Activated CD8-positive, alpha-beta T cell treated with anti-CD3 and anti-CD28 coated beads for 36 hours (primary cell): Measurements from ENCODE around the gene CASP7. TPM values are rescaled to one million over a fixed set of nuclear protein-coding genes. Genes with fewer than 3 reads are reported as not detected.

Source experiments
- ATAC-seq: fragments of 200-7000 bp; cut with Tn5 transposase; one replicate; pipeline ENCODE4 v1.10.0; 2021; ENCODE audit warnings: mild to moderate bottlenecking, moderate library complexity
- CTCF ChIA-PET: fragments of 350-600 bp; sonication (Branson Sonifier 250); formaldehyde crosslinking; loops from one replicate; lab custom pipeline; 2021; ENCODE audit warnings: antibody characterized with exemption; lab: Charles Lee
- POLR2A ChIA-PET: fragments of 350-600 bp; sonication (Branson Sonifier 250); formaldehyde crosslinking; loops from one replicate; lab custom pipeline; 2021; ENCODE audit warnings: antibody characterized with exemption; lab: Charles Lee
- DNase-seq: peaks from one replicate; pipeline ENCODE4 v3.0.0-alpha.2; 2020
- H3K27ac Mint-ChIP-seq: one replicate; pipeline ENCODE4 v1.8.0; 2021; ENCODE audit warnings: mild to moderate bottlenecking, mixed read lengths
- H3K27me3 Mint-ChIP-seq: one replicate; pipeline ENCODE4 v1.8.0; 2021; ENCODE audit warnings: mixed read lengths
- H3K36me3 Mint-ChIP-seq: one replicate; pipeline ENCODE4 v1.8.0; 2021; ENCODE audit warnings: low read depth, mixed read lengths
- H3K4me1 Mint-ChIP-seq: one replicate; pipeline ENCODE4 v1.8.0; 2021; ENCODE audit warnings: low read depth, mixed read lengths
- H3K4me3 Mint-ChIP-seq: one replicate; pipeline ENCODE4 v1.8.0; 2021; ENCODE audit warnings: mild to moderate bottlenecking, moderate library complexity, mixed read lengths
- H3K9me3 Mint-ChIP-seq: one replicate; pipeline ENCODE4 v1.8.0; 2021; ENCODE audit warnings: mixed read lengths
- CTCF ChIP-seq: fragments of 200-600 bp; IDR thresholded peaks from one replicate; pipeline ENCODE4 v1.8.0; 2022; ENCODE audit warnings: antibody characterized with exemption, mild to moderate bottlenecking
- intact Hi-C: fragments of 100-400 bp; cut with micrococcal nuclease; formaldehyde crosslinking; loops from one replicate; pipeline ENCODE4 v1.10.0; 2022
- total RNA-seq, 2 experiments: library from RNA; stranded (reverse); gene quantifications; one replicate each; pipeline ENCODE4 v1.2.3, GENCODE V29; 2021

Gene CASP7
- total RNA-seq, 2 experiments from 2014 or later: 23.7 to 24.2 TPM

- no peak for ATAC-seq
- Mint-ChIP-seq H3K9me3 (no peaks in the 10 kb centered on the region), H3K36me3 (peaks cover 9% of the 10 kb centered on the region), H3K27ac (no peak overlapping the region), H3K4me1 (peaks cover 24% of the 10 kb centered on the region), H3K27me3 (no peaks in the 10 kb centered on the region), H3K4me3 (no peak overlapping the region)
- TF ChIP-seq CTCF: no peak
- no peak for DNase-seq
- POLR2A ChIA-PET: no interaction called here
- CTCF ChIA-PET: interaction anchor here (1.7 kb wide), 1 partner anchor 93 kb away, joined by 4 read pairs; no protein-coding TSS in a partner anchor
- intact Hi-C loops: loop anchor here (10.0 kb wide), 1 partner anchor 398 kb away; no protein-coding TSS in a partner anchor
These were observed 26.9 kb downstream of the CASP7 start for GRCh38 chr10:113706623-113707022.

DNA sequence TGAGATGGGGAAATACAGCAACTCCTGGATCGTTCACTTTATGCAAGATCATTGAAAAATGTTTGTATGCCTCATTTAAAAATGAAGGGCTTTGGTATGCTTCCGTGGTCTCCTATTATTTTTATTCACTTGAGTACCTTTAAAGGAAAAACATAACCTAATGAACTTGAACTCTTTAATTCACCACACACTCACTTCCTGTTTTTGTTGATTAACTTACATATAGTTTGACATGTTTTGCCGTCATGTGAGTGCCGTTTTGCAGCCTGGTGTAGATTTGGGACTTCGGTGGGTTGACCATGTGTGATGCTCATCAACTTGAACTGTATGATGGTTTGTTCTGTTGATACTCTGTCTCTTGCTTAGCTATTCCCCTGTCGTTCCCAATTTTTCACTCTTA is 28.9 kb downstream of the CASP7 start:
- no peak for TF ChIP-seq CTCF
- H3K36me3 Mint-ChIP-seq: peaks cover 9% of the 10 kb centered on the region
- H3K9me3 Mint-ChIP-seq: no peaks in the 10 kb centered on the region
- DNase-seq (no peak), ATAC-seq (no peak)
- no peak overlapping the region for H3K27ac Mint-ChIP-seq
- intact Hi-C loops: loop anchor here (10.0 kb wide), 1 partner anchor 396 kb away; no protein-coding TSS in a partner anchor
- CTCF ChIA-PET: interaction anchor here (0.7 kb wide), 1 partner anchor 50 kb away, joined by 3 read pairs; no protein-coding TSS in a partner anchor
- POLR2A ChIA-PET: no interaction called here
- no peak overlapping the region for H3K4me3 Mint-ChIP-seq
- no peaks in the 10 kb centered on the region for H3K27me3 Mint-ChIP-seq
- H3K4me1 Mint-ChIP-seq: peaks cover 24% of the 10 kb centered on the region

DNA sequence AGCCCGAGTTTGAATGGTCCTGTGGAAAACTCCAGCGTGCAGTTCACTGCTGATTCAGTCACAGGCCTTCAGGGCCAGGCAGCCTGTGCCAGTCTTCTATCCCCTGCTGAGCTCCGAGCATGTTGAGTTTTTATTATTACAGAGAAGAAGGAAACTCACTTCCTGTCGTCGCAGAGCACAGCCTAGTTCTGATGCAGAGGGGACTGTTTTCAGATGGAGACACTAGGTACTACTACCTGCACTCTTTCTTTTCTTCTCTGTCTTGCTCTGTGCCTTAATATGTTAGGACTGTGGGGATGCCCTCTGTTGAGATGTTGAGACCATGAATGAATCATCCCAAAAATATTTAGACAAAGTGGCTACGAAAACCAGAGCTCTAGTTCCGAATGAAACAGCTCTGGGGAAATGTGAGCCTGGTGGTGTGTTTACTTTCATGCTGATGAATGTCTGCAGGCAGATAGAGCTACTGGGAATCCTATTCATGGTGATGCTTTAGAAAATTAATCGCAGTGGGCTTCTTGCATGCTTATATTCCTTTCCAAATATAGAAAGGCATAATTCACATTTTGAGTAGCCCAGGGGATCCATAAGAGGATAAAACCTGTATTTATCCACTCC is 29.6 kb downstream of the CASP7 start:
- ATAC-seq: no peak
- H3K9me3 Mint-ChIP-seq: no peaks in the 10 kb centered on the region
- H3K4me1 Mint-ChIP-seq: peaks cover 24% of the 10 kb centered on the region
- no peaks in the 10 kb centered on the region for H3K27me3 Mint-ChIP-seq
- ChIA-PET POLR2A (no interaction called here), CTCF (interaction anchor here (0.7 kb wide), 1 partner anchor 49 kb away, joined by 3 read pairs; no protein-coding TSS in a partner anchor)
- TF ChIP-seq CTCF: no peak
- DNase-seq: no peak
- H3K27ac Mint-ChIP-seq: no peak overlapping the region
- H3K4me3 Mint-ChIP-seq: no peak overlapping the region
- intact Hi-C loops: loop anchor here (10.0 kb wide), 1 partner anchor 395 kb away; no protein-coding TSS in a partner anchor
- H3K36me3 Mint-ChIP-seq: peaks cover 13% of the 10 kb centered on the region

DNA sequence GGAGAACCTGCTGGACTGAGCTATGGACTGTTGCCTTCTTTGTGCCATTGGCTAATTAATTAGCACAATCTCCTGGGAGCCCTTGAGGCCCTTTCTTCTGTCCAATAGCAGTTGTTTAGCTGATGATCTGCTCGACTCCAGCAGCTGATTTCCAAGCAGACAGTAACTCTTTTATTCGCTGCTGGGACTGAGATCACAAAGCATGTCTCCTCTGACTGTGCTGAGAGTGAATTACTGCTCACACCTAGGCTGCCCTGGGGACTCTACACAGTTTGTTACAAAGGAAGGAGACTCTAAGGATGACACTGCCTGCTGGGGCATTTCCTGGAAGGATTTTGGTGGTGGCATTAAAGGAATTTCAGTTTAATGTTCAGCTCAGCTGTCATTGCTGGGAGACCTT is 31.4 kb downstream of the CASP7 start:
- intact Hi-C loops: no loop called here
- DNase-seq (no peak), ATAC-seq (no peak)
- TF ChIP-seq CTCF: no peak
- Mint-ChIP-seq H3K27ac (no peak overlapping the region), H3K4me1 (peaks cover 23% of the 10 kb centered on the region), H3K36me3 (peaks cover 17% of the 10 kb centered on the region), H3K27me3 (no peaks in the 10 kb centered on the region), H3K9me3 (no peaks in the 10 kb centered on the region), H3K4me3 (no peak overlapping the region)
- POLR2A ChIA-PET: interaction anchor here (1.2 kb wide), 1 partner anchor 32 kb away, joined by 3 read pairs; no protein-coding TSS in a partner anchor
- CTCF ChIA-PET: no interaction called here

- POLR2A ChIA-PET: interaction anchor here (1.2 kb wide), 1 partner anchor 32 kb away, joined by 3 read pairs; no protein-coding TSS in a partner anchor
- ATAC-seq (no peak), DNase-seq (no peak)
- peaks cover 15% of the 10 kb centered on the region for H3K4me1 Mint-ChIP-seq
- peaks cover 22% of the 10 kb centered on the region for H3K36me3 Mint-ChIP-seq
- intact Hi-C loops: no loop called here
- no peaks in the 10 kb centered on the region for H3K27me3 Mint-ChIP-seq
- no peaks in the 10 kb centered on the region for H3K9me3 Mint-ChIP-seq
- CTCF ChIA-PET: interaction anchor here (1.1 kb wide), 1 partner anchor 748 kb away, joined by 3 read pairs; no protein-coding TSS in a partner anchor
- no peak for TF ChIP-seq CTCF
- H3K4me3 Mint-ChIP-seq: no peak overlapping the region
- no peak overlapping the region for H3K27ac Mint-ChIP-seq
These were observed 32.3 kb downstream of the CASP7 start for GRCh38 chr10:113712024-113712423.
